Testis (tissue), 3 donors: Measurements from ENCODE around the gene MIF. TPM values are rescaled to one million over a fixed set of nuclear protein-coding genes. Genes with fewer than 3 reads are reported as not detected.
"Not testable (repeated sequence)": the region's sequence is repeated elsewhere in the genome, so short reads cannot be mapped to it uniquely, and the experiment has no call there.

ENCODE experiments used
- DNase-seq: peaks from one replicate; pipeline ENCODE4 v3.0.0-alpha.2; 2019
- H3K27ac ChIP-seq, 2 donors: fragments of 200-600 bp; sonication (generic); one replicate each; pipeline ENCODE4 v1.5.1; 2019
- H3K27me3 ChIP-seq: fragments of 200-600 bp; sonication (generic); one replicate; pipeline ENCODE4 v1.5.1; 2019
- H3K36me3 ChIP-seq: fragments of 200-600 bp; sonication (generic); one replicate; pipeline ENCODE4 v1.5.1; 2017; ENCODE audit warnings: low read depth; ENCODE audit errors: missing control alignments
- H3K4me1 ChIP-seq: fragments of 200-600 bp; sonication (generic); one replicate; pipeline ENCODE4 v1.5.1; 2019
- H3K4me3 ChIP-seq, 2 donors: fragments of 200-600 bp; sonication (generic); one replicate each; pipeline ENCODE4 v1.5.1; 2017 to 2019
- H3K9me3 ChIP-seq: fragments of 200-600 bp; sonication (generic); one replicate; pipeline ENCODE4 v1.5.1; 2017
- POLR2A ChIP-seq: fragments of 450-650 bp; IDR thresholded peaks from one replicate; pipeline ENCODE4 v1.6.1; 2017; ENCODE audit warnings: antibody characterized with exemption, mild to moderate bottlenecking, moderate library complexity
- WGBS, 2 donors: methylation state at CpG; one replicate each; pipeline ENCODE4 v1.1.5; 2018; 5-methylcytosine and 5-hydroxymethylcytosine counted together
- intact Hi-C: fragments of 100-400 bp; cut with DNase I; formaldehyde crosslinking; loops from one replicate; pipeline ENCODE4 v1.15.1; 2023; ENCODE audit warnings: low total_unique reads
- polyA plus RNA-seq: library from polyadenylated mRNA; stranded (reverse); fragments of 350-450 nt; fragmentation: Illumina TruSeq; extraction: RNeasy Lipid Tissue Mini Kit (QIAGEN cat#74804); gene quantifications from one replicate; pipeline ENCODE4 v1.2.3, GENCODE V29; 2014; ENCODE audit warnings: low read depth, low replicate concordance; ENCODE audit not compliant: insufficient read depth
- small RNA-seq, 2 donors: library from RNA; depleted of rRNA; stranded (forward); fragments of <200 nt; gene quantifications; one replicate each; pipeline ENCODE3, GENCODE V24; 2016
- total RNA-seq, 2 donors: library from RNA; depleted of rRNA; stranded (reverse); fragments of >200 nt; gene quantifications; one replicate each; pipeline ENCODE4 v1.2.3, GENCODE V29; 2016
- TF ChIP-seq, protein P1 (sequence below), 3 experiments: fragments of 450-650 bp in 2 of 3; fragments of 200-600 bp in 1 of 3; sonication (generic) in 1 of 3; IDR thresholded peaks; one replicate each; pipeline ENCODE4 v1.5.1; 2016 to 2019; ENCODE audit warnings: antibody characterized with exemption in 3 of 3, mild to moderate bottlenecking in 2 of 3, moderate library complexity in 1 of 3

Gene MIF
- total and polyA plus RNA-seq, 3 donors from 2014 or later: 177 to 472 (median 239) TPM

DNA sequence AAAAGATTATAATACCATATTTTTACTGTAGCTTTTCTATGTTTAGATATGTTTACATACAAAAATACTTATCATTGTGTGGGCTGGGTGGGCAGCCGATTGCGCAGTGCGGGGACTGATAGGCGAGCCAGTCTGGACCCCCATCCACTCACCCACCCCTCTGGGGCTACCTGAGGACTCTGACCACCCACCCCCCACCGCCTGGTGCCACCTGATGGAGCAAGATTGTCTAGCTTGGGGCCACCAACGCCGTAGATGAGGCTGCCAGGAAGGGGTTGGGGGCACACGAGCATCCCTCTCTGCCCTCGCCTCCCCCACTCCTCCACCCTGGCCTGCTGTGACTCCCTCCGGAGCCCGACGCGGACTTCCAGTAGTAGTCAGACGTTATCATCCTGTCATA is 32.4 kb downstream of the MIF start:
- no peak for DNase-seq
- H3K4me1 ChIP-seq: no peaks in the 10 kb centered on the region
- no peaks in the 10 kb centered on the region for H3K9me3 ChIP-seq
- WGBS, 2 donors: 71 to 76% methylated on average over 14 of the region's 14 CpGs
- no peak for TF ChIP-seq POLR2A
- TF ChIP-seq, protein P1, sequence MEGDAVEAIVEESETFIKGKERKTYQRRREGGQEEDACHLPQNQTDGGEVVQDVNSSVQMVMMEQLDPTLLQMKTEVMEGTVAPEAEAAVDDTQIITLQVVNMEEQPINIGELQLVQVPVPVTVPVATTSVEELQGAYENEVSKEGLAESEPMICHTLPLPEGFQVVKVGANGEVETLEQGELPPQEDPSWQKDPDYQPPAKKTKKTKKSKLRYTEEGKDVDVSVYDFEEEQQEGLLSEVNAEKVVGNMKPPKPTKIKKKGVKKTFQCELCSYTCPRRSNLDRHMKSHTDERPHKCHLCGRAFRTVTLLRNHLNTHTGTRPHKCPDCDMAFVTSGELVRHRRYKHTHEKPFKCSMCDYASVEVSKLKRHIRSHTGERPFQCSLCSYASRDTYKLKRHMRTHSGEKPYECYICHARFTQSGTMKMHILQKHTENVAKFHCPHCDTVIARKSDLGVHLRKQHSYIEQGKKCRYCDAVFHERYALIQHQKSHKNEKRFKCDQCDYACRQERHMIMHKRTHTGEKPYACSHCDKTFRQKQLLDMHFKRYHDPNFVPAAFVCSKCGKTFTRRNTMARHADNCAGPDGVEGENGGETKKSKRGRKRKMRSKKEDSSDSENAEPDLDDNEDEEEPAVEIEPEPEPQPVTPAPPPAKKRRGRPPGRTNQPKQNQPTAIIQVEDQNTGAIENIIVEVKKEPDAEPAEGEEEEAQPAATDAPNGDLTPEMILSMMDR (IDR thresholded peaks at IDR 0.05): no peak
- H3K4me3 ChIP-seq: no peak overlapping the region
- no peaks in the 10 kb centered on the region for H3K27me3 ChIP-seq
- intact Hi-C loops: loop anchor here (5.0 kb wide), 1 partner anchor 46 kb away; the partner anchor contains the start of gene DDT
- no peak overlapping the region for H3K27ac ChIP-seq
- no peaks in the 10 kb centered on the region for H3K36me3 ChIP-seq

DNA sequence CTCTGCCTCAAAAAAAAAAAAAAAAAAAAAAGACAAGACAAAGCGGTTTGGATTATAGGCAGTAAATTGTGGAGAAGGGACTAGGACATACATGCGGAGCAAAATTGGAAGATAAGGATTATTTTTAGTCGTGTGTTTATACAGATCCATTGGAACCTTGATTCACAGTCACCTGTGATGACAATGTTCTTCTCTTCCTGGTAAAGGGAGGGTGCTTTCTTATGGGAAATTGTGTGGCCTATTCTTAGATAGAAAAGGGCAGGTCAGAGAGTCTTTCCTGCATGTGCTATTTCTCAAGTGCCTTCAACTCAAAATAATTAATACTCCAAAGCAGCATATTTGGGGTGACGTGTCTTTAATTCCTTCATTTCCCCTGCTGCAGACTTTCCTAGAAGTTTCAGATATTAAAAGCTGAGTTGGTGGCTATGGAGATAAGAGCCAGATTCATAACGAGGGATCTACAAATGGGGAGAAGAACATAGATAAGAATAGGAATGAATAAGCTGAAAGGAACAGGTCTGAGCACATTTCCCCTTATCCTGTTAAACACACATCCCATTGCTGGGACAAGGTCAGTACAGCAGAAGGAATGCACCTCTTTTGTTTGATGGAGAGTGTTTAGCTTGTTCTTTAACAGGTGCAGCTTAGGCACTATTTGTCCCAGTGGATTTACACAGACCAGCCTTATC is 44.3 kb downstream of the MIF start:
- DNase-seq: no peak
- TF ChIP-seq, protein P1 (IDR thresholded peaks at IDR 0.05): no peak
- TF ChIP-seq POLR2A: no peak
- no peak overlapping the region for H3K27ac ChIP-seq
- H3K9me3 ChIP-seq: no peaks in the 10 kb centered on the region
- no peak overlapping the region for H3K4me3 ChIP-seq
- no peaks in the 10 kb centered on the region for H3K4me1 ChIP-seq
- intact Hi-C loops: no loop called here
- no peaks in the 10 kb centered on the region for H3K27me3 ChIP-seq
- H3K36me3 ChIP-seq: no peaks in the 10 kb centered on the region
- 56 to 59% methylated on average over 5 of the region's 5 CpGs for WGBS, 2 donors

DNA sequence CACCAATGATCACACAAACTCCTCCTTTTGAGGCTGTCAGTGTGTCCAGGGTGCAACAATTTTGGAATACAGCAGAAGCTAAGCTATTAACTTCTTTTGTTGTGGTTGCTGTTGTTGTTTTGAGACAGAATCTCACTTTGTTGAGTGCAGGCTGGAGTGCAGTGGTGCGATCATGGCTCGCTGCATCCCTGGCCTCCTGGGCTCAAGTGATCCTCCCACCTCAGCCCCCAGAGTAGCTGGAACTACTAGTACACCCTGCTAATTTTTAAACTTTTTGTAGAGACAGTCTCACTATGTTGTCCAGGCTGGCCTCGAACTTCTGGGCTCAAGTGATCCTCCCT is 44.8 kb downstream of the MIF start:
- Histone ChIP-seq H3K9me3 (no peaks in the 10 kb centered on the region), H3K27ac (no peak overlapping the region), H3K4me3 (no peak overlapping the region), H3K36me3 (no peaks in the 10 kb centered on the region), H3K27me3 (no peaks in the 10 kb centered on the region), H3K4me1 (no peaks in the 10 kb centered on the region)
- TF ChIP-seq POLR2A: no peak
- TF ChIP-seq, protein P1 (IDR thresholded peaks at IDR 0.05): no peak
- DNase-seq: no peak
- intact Hi-C loops: no loop called here
- 56 to 75% methylated on average over 3 of the region's 3 CpGs for WGBS, 2 donors

DNA sequence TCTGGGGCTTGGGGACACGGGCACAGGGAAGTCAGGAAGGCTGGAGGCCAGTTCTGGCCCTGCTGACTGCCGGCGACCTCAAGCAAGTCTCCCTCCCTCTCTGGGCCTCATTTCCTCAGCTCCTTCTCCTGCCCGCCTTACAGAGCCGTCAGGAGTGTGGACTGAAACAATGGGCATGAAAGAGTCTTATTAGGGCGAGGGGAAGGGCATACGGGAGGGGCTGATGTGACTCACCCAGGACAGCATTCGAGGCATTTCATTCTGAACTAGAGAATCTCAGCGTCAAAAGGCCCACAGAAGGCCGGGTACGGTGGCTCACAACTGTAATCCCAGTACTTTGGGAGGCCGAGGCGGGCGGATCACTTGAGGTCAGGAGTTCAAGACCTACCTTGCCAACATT is 46.0 kb downstream of the MIF start:
- H3K4me3 ChIP-seq, H3K27me3 ChIP-seq, H3K36me3 ChIP-seq, intact Hi-C loops, H3K9me3 ChIP-seq, DNase-seq, H3K27ac ChIP-seq, H3K4me1 ChIP-seq: not testable (repeated sequence)
- WGBS, 2 donors: 100% methylated on average over 5 of the region's 14 CpGs; no CpG with 5 or more reads in 1 of the 2 donors

Small RNA genes within 50 kb of the gene (small RNA-seq; reads per million reads assigned to genes)
- gene RN7SL268P: 0 reads per million in 2 donors

Other genes with a start within 250 kb of the MIF start
- 1 to 10 TPM; 5.3 to 8.1 TPM for gene RGL4, start 203.4 kb upstream of the MIF start, total RNA-seq
- gene RGL4, start 203.4 kb upstream of the MIF start, polyA plus RNA-seq: 10.1 TPM
- 1 to 10 TPM; 7.2 to 8.7 TPM for gene ZNF70, start 143.3 kb upstream of the MIF start, total RNA-seq
- 2.9 TPM for gene ZNF70, start 143.3 kb upstream of the MIF start, polyA plus RNA-seq
- gene VPREB3, start 140.0 kb upstream of the MIF start, total RNA-seq: under 1 TPM in 1 of 2 donors, not detected in 1; 0.68 TPM
- gene VPREB3, start 140.0 kb upstream of the MIF start, polyA plus RNA-seq: 1.2 TPM
- 1 to 10 TPM in 1 of 2 donors, under 1 TPM in 1; 0.68 to 2.4 TPM for gene C22orf15, start 131.4 kb upstream of the MIF start, total RNA-seq
- gene C22orf15, start 131.4 kb upstream of the MIF start, polyA plus RNA-seq: 8.8 TPM
- 10 to 100 TPM; 24.0 to 30.2 TPM for gene CHCHD10, start 126.4 kb upstream of the MIF start, total RNA-seq
- gene CHCHD10, start 126.4 kb upstream of the MIF start, polyA plus RNA-seq: 74.8 TPM
- gene MMP11, start 121.5 kb upstream of the MIF start, total RNA-seq: 10 to 100 TPM; 32.4 to 36.1 TPM
- 13.6 TPM for gene MMP11, start 121.5 kb upstream of the MIF start, polyA plus RNA-seq
- 100 to 1,000 TPM; 158 to 165 TPM for gene SMARCB1, start 107.4 kb upstream of the MIF start, total RNA-seq
- 160 TPM for gene SMARCB1, start 107.4 kb upstream of the MIF start, polyA plus RNA-seq
- 10 to 100 TPM; 14.9 to 16.2 TPM for gene DERL3, start 55.4 kb upstream of the MIF start, total RNA-seq
- gene DERL3, start 55.4 kb upstream of the MIF start, polyA plus RNA-seq: 48.7 TPM
- 10 to 100 TPM; 21.8 to 22.7 TPM for gene SLC2A11, start 36.5 kb upstream of the MIF start, total RNA-seq
- gene SLC2A11, start 36.5 kb upstream of the MIF start, polyA plus RNA-seq: 14.3 TPM
- 1 to 10 TPM in 1 of 2 donors, under 1 TPM in 1; 0.87 to 7.9 TPM for gene GSTT2B, start 66.8 kb downstream of the MIF start, total RNA-seq
- 1.4 TPM for gene GSTT2B, start 66.8 kb downstream of the MIF start, polyA plus RNA-seq
- gene DDTL, start 72.5 kb downstream of the MIF start, total RNA-seq: 1 to 10 TPM in 1 of 2 donors, not detected in 1; 2.2 TPM
- gene DDTL, start 72.5 kb downstream of the MIF start, polyA plus RNA-seq: 0.30 TPM
- 10 to 100 TPM; 80.0 to 80.5 TPM for gene DDT, start 80.1 kb downstream of the MIF start, total RNA-seq
- 79.7 TPM for gene DDT, start 80.1 kb downstream of the MIF start, polyA plus RNA-seq
- gene GSTT2, start 85.8 kb downstream of the MIF start, total RNA-seq: under 1 TPM in 1 of 2 donors, not detected in 1; 0.68 TPM
- gene GSTT2, start 85.8 kb downstream of the MIF start, polyA plus RNA-seq: not detected
- 1 to 10 TPM; 3.0 to 7.6 TPM for gene GSTT4, start 111.1 kb downstream of the MIF start, total RNA-seq
- 22.8 TPM for gene GSTT4, start 111.1 kb downstream of the MIF start, polyA plus RNA-seq
- gene CABIN1, start 116.9 kb downstream of the MIF start, total RNA-seq: 100 to 1,000 TPM in 1 of 2 donors, 10 to 100 TPM in 1; 95.8 to 136 TPM
- 67.1 TPM for gene CABIN1, start 116.9 kb downstream of the MIF start, polyA plus RNA-seq